Thymus (tissue), 11 donors: ENCODE measurements around the gene TMEM174. TPM values are rescaled to one million over a fixed set of nuclear protein-coding genes. Genes with fewer than 3 reads are reported as not detected.

Experiments
- DNase-seq, 9 donors: peaks; one replicate each; pipeline ENCODE4 v3.0.0-alpha.2; 2013; ENCODE audit warnings: low spot score in 9 of 9, low read depth in 6 of 9, missing footprints in 1 of 9
- H3K27ac ChIP-seq, 2 donors: one replicate each; pipeline ENCODE4 v1.5.1; 2013; ENCODE audit warnings: control low read depth in 1 of 2, low read depth in 1 of 2, low read length in 1 of 2, mild to moderate bottlenecking in 1 of 2, moderate library complexity in 1 of 2
- H3K27me3 ChIP-seq, 2 donors: one replicate each; pipeline ENCODE4 v1.5.1; 2013; ENCODE audit warnings: low read length in 1 of 2; ENCODE audit not compliant: control insufficient read depth in 2 of 2, insufficient read depth in 1 of 2
- H3K36me3 ChIP-seq, 2 donors: one replicate each; pipeline ENCODE4 v1.5.1; 2013; ENCODE audit warnings: low read length in 1 of 2, mild to moderate bottlenecking in 1 of 2, moderate library complexity in 1 of 2; ENCODE audit not compliant: control insufficient read depth in 2 of 2, insufficient read depth in 2 of 2
- H3K4me1 ChIP-seq, 2 donors: one replicate each; pipeline ENCODE4 v1.5.1; 2013; ENCODE audit warnings: low read length in 2 of 2; ENCODE audit not compliant: control insufficient read depth in 2 of 2, insufficient read depth in 2 of 2
- H3K4me3 ChIP-seq, 2 donors: one replicate each; pipeline ENCODE4 v1.5.1; 2013; ENCODE audit warnings: low read length in 2 of 2, control low read depth in 1 of 2, mild to moderate bottlenecking in 1 of 2
- H3K9me3 ChIP-seq, 2 donors: one replicate each; pipeline ENCODE4 v1.5.1; 2013; ENCODE audit warnings: low read length in 1 of 2, mild to moderate bottlenecking in 1 of 2; ENCODE audit not compliant: control insufficient read depth in 2 of 2, insufficient read depth in 1 of 2
- WGBS: extraction: QIAGEN DNeasy Blood & Tissue Kit; methylation state at CpG from one replicate; pipeline ENCODE4 v1.1.7; 2013; 5-methylcytosine and 5-hydroxymethylcytosine counted together
- polyA plus RNA-seq: library from polyadenylated mRNA; stranded (reverse); fragments of 200-250 nt; gene quantifications from one replicate; pipeline ENCODE4 v1.2.3, GENCODE V29; 2013
- total RNA-seq: library from RNA; stranded (reverse); fragments of 120-200 nt; gene quantifications from one replicate; pipeline ENCODE4 v1.2.4, GENCODE V29; 2013
- donor health status: healthy.

Gene TMEM174
- total and polyA plus RNA-seq, 2 donors = 0.02 TPM; not detected in 1

GRCh38 chr5:73151766-73152410 is 21.1 kb upstream of the TMEM174 start:
- no peaks in the 10 kb centered on the region for H3K4me1 ChIP-seq
- 86% methylated on average over 5 of the region's 5 CpGs for WGBS
- no peaks in the 10 kb centered on the region for H3K36me3 ChIP-seq
- H3K9me3 ChIP-seq = no peaks in the 10 kb centered on the region
- H3K27ac ChIP-seq = no peak overlapping the region
- no peak overlapping the region for H3K4me3 ChIP-seq
- H3K27me3 ChIP-seq = peaks cover 0 to 32% of the 10 kb centered on the region in 2 donors
- no peak for DNase-seq

DNA sequence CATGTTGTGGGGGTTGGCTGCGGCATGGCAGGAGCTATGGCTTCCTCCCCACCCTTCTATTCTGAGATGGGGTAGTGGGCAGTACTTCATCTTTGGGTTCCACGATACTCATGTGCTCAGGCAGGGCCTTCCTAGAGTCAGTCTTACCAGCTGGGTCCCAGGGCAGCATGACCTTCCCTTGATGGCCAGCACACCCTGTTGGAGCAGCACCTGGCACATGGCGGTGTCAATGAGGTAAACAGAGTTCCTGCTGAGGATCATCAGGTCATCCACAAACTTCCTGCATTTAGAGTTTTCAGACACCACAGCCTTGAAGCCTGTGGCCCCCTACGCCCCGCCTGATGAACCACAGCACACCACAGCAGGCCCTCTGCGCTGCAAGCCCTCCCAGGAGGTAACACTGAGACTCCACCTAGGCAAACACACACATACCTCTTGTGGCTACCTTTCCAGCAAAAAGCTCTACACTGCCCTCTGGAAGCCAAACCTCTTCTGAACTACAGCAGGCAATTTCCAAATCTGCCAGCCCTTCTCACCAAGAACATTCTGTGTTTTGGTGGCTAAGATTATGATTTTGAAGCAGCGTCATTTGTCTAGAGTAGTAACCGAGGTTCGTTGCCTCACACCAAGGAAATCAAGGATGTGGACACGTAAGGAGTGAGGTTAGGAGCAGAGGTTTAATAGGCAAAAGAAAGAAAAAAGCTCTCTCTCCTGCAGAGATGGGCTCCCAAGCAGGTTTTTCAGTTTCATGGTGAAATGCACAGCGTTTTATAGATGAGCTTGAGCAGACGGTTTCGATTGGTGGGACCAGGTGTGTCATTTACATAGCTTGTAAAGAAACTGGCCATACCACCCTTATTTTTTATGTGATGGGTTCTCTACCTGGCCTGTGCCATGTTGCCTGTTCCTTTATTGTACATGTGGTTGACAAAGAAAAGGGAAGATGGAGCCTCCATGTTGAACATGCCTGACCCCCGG is 20.3 kb upstream of the TMEM174 start:
- peaks cover 0 to 33% of the 10 kb centered on the region in 2 donors for H3K27me3 ChIP-seq
- H3K4me3 ChIP-seq = no peak overlapping the region
- no peaks in the 10 kb centered on the region for H3K4me1 ChIP-seq
- H3K9me3 ChIP-seq = no peaks in the 10 kb centered on the region
- no peak overlapping the region for H3K27ac ChIP-seq
- 93% methylated on average over 14 of the region's 14 CpGs for WGBS
- H3K36me3 ChIP-seq = no peaks in the 10 kb centered on the region
- DNase-seq = no peak

GRCh38 chr5:73153513-73153912 is 19.5 kb upstream of the TMEM174 start:
- H3K9me3 ChIP-seq = no peaks in the 10 kb centered on the region
- H3K27ac ChIP-seq = no peak overlapping the region
- no peak overlapping the region for H3K4me3 ChIP-seq
- H3K36me3 ChIP-seq = no peaks in the 10 kb centered on the region
- H3K4me1 ChIP-seq = no peaks in the 10 kb centered on the region
- H3K27me3 ChIP-seq = peaks cover 0 to 40% of the 10 kb centered on the region in 2 donors
- no peak for DNase-seq
- 66% methylated on average over 7 of the region's 7 CpGs for WGBS

DNA sequence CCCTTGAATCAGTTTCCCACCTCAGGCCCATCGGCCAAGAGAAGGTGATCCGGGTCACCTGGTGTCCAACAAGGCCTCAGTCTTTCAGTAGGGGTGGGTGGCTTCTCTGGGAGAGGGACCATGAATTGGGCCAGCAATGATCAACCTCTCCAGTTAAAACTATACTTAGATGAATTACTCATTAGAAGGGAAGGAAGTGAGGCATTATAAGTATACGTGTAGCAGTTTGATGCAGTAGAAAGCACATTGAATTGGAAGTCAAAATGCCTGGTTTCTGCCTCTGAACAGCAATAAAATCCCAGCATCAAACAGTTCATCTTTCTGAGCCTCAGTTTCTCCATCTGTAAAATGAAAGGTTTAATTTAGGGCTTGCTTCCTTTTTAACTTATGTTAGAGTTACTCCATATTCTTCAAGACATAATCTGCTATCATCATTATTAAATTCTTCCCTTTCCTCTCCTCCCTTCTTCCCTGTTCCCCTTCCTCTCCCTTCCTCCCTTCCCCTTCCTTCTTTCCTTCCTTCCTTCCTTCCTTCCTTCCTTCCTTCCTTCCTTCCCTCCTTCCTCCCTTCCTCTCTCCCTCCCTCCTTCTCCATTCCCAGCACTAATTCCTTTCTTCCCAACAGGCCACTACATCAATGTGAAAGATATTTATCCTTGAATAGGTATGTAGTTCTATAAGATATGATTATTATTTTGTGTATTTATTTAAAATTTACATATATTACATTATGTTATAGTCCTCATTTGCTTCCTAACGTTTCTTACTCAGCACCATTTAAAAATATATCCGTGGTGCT is 18.6 kb upstream of the TMEM174 start:
- Histone ChIP-seq H3K27ac (no peak overlapping the region), H3K4me1 (peaks cover 0 to 2% of the 10 kb centered on the region in 2 donors), H3K9me3 (no peaks in the 10 kb centered on the region), H3K36me3 (no peaks in the 10 kb centered on the region), H3K4me3 (no peak overlapping the region), H3K27me3 (peaks cover 0 to 43% of the 10 kb centered on the region in 2 donors)
- DNase-seq = no peak
- WGBS = 79% methylated on average over 5 of the region's 5 CpGs

- H3K9me3 ChIP-seq = no peaks in the 10 kb centered on the region
- no peaks in the 10 kb centered on the region for H3K36me3 ChIP-seq
- DNase-seq = no peak
- no peak overlapping the region for H3K4me3 ChIP-seq
- H3K27ac ChIP-seq = no peak overlapping the region
- 89% methylated on average over 18 of the region's 18 CpGs for WGBS
- H3K4me1 ChIP-seq = peaks cover 0 to 6% of the 10 kb centered on the region in 2 donors
- H3K27me3 ChIP-seq = peaks cover 0 to 40% of the 10 kb centered on the region in 2 donors
Measured at GRCh38 chr5:73155271-73156222, 17.4 kb upstream of the TMEM174 start.

GRCh38 chr5:73157414-73158303 is 15.3 kb upstream of the TMEM174 start:
- Histone ChIP-seq H3K9me3 (no peaks in the 10 kb centered on the region), H3K27ac (no peak overlapping the region), H3K4me3 (no peak overlapping the region), H3K27me3 (peaks cover 0 to 36% of the 10 kb centered on the region in 2 donors), H3K4me1 (peaks cover 0 to 6% of the 10 kb centered on the region in 2 donors), H3K36me3 (no peaks in the 10 kb centered on the region)
- DNase-seq = no peak
- 90% methylated on average over 6 of the region's 6 CpGs for WGBS

- H3K27ac ChIP-seq = no peak overlapping the region
- DNase-seq = no peak
Measured at GRCh38 chr5:73158313-73158712, 14.7 kb upstream of the TMEM174 start.

More at GRCh38 chr5:73158313-73158712, 14.7 kb upstream of the TMEM174 start:
- H3K4me1 ChIP-seq = peaks cover 0 to 6% of the 10 kb centered on the region in 2 donors
- no peaks in the 10 kb centered on the region for H3K36me3 ChIP-seq
- no peaks in the 10 kb centered on the region for H3K9me3 ChIP-seq
- WGBS = 94% methylated on average over 4 of the region's 4 CpGs
- H3K27me3 ChIP-seq = peaks cover 0 to 34% of the 10 kb centered on the region in 2 donors
- H3K4me3 ChIP-seq = no peak overlapping the region
